Sigmoid colon (tissue), 7 donors: ENCODE data around the gene CHD3. TPM values are rescaled to one million over a fixed set of nuclear protein-coding genes. Genes with fewer than 3 reads are reported as not detected.

Experiments
- DNase-seq: peaks from one replicate; pipeline ENCODE4 v3.0.0-alpha.2; 2019
- H3K27ac ChIP-seq, 4 donors: fragments of 200-600 bp; sonication (generic); one replicate each; pipeline ENCODE4 v1.5.1; 2016 to 2019; ENCODE audit warnings: mild to moderate bottlenecking in 1 of 4
- H3K27me3 ChIP-seq, 3 donors: fragments of 200-600 bp; sonication (generic); one replicate each; pipeline ENCODE4 v1.5.1; 2019; ENCODE audit warnings: mild to moderate bottlenecking in 1 of 3
- H3K36me3 ChIP-seq, 4 donors: fragments of 200-600 bp; sonication (generic); one replicate each; pipeline ENCODE4 v1.5.1; 2016 to 2019
- H3K4me1 ChIP-seq, 4 donors: fragments of 200-600 bp; sonication (generic); one replicate each; pipeline ENCODE4 v1.5.1; 2017 to 2019
- H3K4me3 ChIP-seq, 4 donors: fragments of 200-600 bp; sonication (generic); one replicate each; pipeline ENCODE4 v1.5.1; 2017 to 2019; ENCODE audit warnings: mild to moderate bottlenecking in 2 of 4, moderate library complexity in 1 of 4
- H3K9me3 ChIP-seq, 4 donors: fragments of 200-600 bp in 3 of 4; sonication (generic) in 3 of 4; one replicate each; pipeline versions ENCODE4 v1.5.1 to v1.6.1; 2013 to 2019
- CTCF ChIP-seq, 4 experiments: fragments of 450-650 bp in 3 of 4; fragments of 200-600 bp in 1 of 4; IDR thresholded peaks; one replicate each; pipeline ENCODE4 v1.5.1; 2016 to 2019; ENCODE audit warnings: antibody characterized with exemption in 4 of 4, mild to moderate bottlenecking in 3 of 4, moderate library complexity in 2 of 4
- EP300 ChIP-seq, 4 donors: sonication (generic); formaldehyde crosslinking; IDR thresholded peaks; one replicate each; pipeline ENCODE4 v1.6.1; 2017; ENCODE audit warnings: antibody characterized with exemption in 4 of 4
- POLR2A ChIP-seq, 2 donors: fragments of 450-650 bp; IDR thresholded peaks; one replicate each; pipeline ENCODE4 v1.6.1; 2016; ENCODE audit warnings: antibody characterized with exemption in 2 of 2, mild to moderate bottlenecking in 2 of 2, moderate library complexity in 2 of 2
- POLR2AphosphoS5 ChIP-seq, 4 donors: sonication (generic); formaldehyde crosslinking; IDR thresholded peaks; one replicate each; pipeline ENCODE4 v1.6.1; 2017; ENCODE audit warnings: antibody characterized with exemption in 4 of 4
- WGBS, 2 donors: extraction: QIAGEN DNeasy Blood & Tissue Kit; methylation state at CpG; one replicate each; pipeline ENCODE4 v1.1.7; 2013; 5-methylcytosine and 5-hydroxymethylcytosine counted together
- intact Hi-C: fragments of 100-400 bp; cut with DNase I; formaldehyde crosslinking; loops from one replicate; pipeline ENCODE4 v1.15.1; 2023
- polyA plus RNA-seq, 3 donors: library from polyadenylated mRNA; stranded (reverse); fragments of 200-250 nt; gene quantifications; one replicate each; pipeline ENCODE4 v1.2.3, GENCODE V29; 2013
- total RNA-seq, 4 donors: library from RNA; depleted of rRNA; stranded (reverse); fragments of >200 nt; gene quantifications; one replicate each; pipeline ENCODE4 v1.1.0, GENCODE V29; 2016
- donor health status: healthy with polysubstance abuse.
- donor health status: Bipolar disorder and iron deficiency.
- donor health status: healthy.

CHD3 gene
- total and polyA plus RNA-seq, 7 donors: 33.8 to 147 (median 97.2) TPM

- no peak for TF ChIP-seq POLR2AphosphoS5 (IDR thresholded peaks at IDR 0.05)
- no peak for TF ChIP-seq EP300 (IDR thresholded peaks at IDR 0.05)
- TF ChIP-seq POLR2A (IDR thresholded peaks at IDR 0.05): no peak
- no peak for TF ChIP-seq CTCF (IDR thresholded peaks at IDR 0.05)
- DNase-seq: peak; percentile 78
- WGBS, 2 donors: 1% methylated on average over 17 of the region's 17 CpGs
- H3K36me3 ChIP-seq: peaks cover 0 to 28% (median 0%) of the 10 kb centered on the region in 4 donors
- peak overlapping the region; percentile 83 to 87 (median 84) for H3K27ac ChIP-seq
- peaks cover 0 to 61% (median 42%) of the 10 kb centered on the region in 4 donors for H3K4me1 ChIP-seq
- H3K4me3 ChIP-seq: peak overlapping the region; percentile 67 to 74 (median 72)
- H3K27me3 ChIP-seq: peaks cover 0 to 20% (median 9%) of the 10 kb centered on the region in 3 donors
- intact Hi-C loops: loop anchor here (2.0 to 5.0 kb wide), 2 partner anchors 44 to 75 kb away; partner anchors contain the start of genes CHD3, CYB5D1, NAA38 and TMEM88
- H3K9me3 ChIP-seq: no peaks in the 10 kb centered on the region
These were observed 43.9 kb downstream of the CHD3 start for GRCh38 chr17:7932483-7932891.

- intact Hi-C loops: loop anchor here (2.0 to 5.0 kb wide), 2 partner anchors 44 to 76 kb away; partner anchors contain the start of genes CHD3, CYB5D1, NAA38 and TMEM88
- peak overlapping the region; percentile 83 to 87 (median 84) for H3K27ac ChIP-seq
- WGBS, 2 donors: 2 to 11% methylated on average over 16 of the region's 16 CpGs
These were observed 44.4 kb downstream of the CHD3 start for GRCh38 chr17:7932949-7933348.

GRCh38 chr17:7935859-7936258 lies 47.3 kb downstream of the CHD3 start:
- Histone ChIP-seq H3K27ac (no peak overlapping the region), H3K4me3 (no peak overlapping the region), H3K27me3 (no peaks in the 10 kb centered on the region), H3K9me3 (no peaks in the 10 kb centered on the region), H3K4me1 (peaks cover 0 to 43% (median 32%) of the 10 kb centered on the region in 4 donors), H3K36me3 (peaks cover 5 to 62% (median 12%) of the 10 kb centered on the region in 4 donors)
- intact Hi-C loops: no loop called here
- DNase-seq: no peak
- TF ChIP-seq CTCF (IDR thresholded peaks at IDR 0.05): no peak
- TF ChIP-seq POLR2A (IDR thresholded peaks at IDR 0.05): no peak

More at GRCh38 chr17:7932949-7933348, 44.4 kb downstream of the CHD3 start:
- peaks cover 0 to 20% (median 9%) of the 10 kb centered on the region in 3 donors for H3K27me3 ChIP-seq
- DNase-seq: peak; percentile 76
- H3K4me1 ChIP-seq: peaks cover 0 to 61% (median 42%) of the 10 kb centered on the region in 4 donors
- peak overlapping the region; percentile 67 to 74 (median 72) for H3K4me3 ChIP-seq
- no peaks in the 10 kb centered on the region for H3K9me3 ChIP-seq
- H3K36me3 ChIP-seq: peaks cover 0 to 33% (median 0%) of the 10 kb centered on the region in 4 donors
- TF ChIP-seq POLR2AphosphoS5 (IDR thresholded peaks at IDR 0.05) (peak in 1 of 4 donors; percentile 29), POLR2A (IDR thresholded peaks at IDR 0.05) (no peak), CTCF (IDR thresholded peaks at IDR 0.05) (peak in 2 of 4 experiments; percentile 13 to 32), EP300 (IDR thresholded peaks at IDR 0.05) (no peak)

GRCh38 chr17:7940034-7940433 lies 51.4 kb downstream of the CHD3 start:
- 95 to 96% methylated on average over 4 of the region's 4 CpGs for WGBS, 2 donors
- no peak for DNase-seq
- TF ChIP-seq POLR2AphosphoS5 (IDR thresholded peaks at IDR 0.05): no peak
- no peak for TF ChIP-seq EP300 (IDR thresholded peaks at IDR 0.05)
- no peak for TF ChIP-seq POLR2A (IDR thresholded peaks at IDR 0.05)
- no peak for TF ChIP-seq CTCF (IDR thresholded peaks at IDR 0.05)
- no peaks in the 10 kb centered on the region for H3K9me3 ChIP-seq
- H3K27me3 ChIP-seq: no peaks in the 10 kb centered on the region
- H3K36me3 ChIP-seq: peaks cover 19 to 93% (median 35%) of the 10 kb centered on the region in 4 donors
- H3K4me1 ChIP-seq: peaks cover 0 to 11% (median 2%) of the 10 kb centered on the region in 4 donors
- intact Hi-C loops: loop anchor here (5.0 kb wide), 1 partner anchor 42 kb away; no protein-coding TSS in a partner anchor
- H3K27ac ChIP-seq: no peak overlapping the region
- no peak overlapping the region for H3K4me3 ChIP-seq
